Measurements from ENCODE around the gene CRB1.

Gene CRB1

GRCh38 chr1:197303463-197303862 lies 35.4 kb downstream of the CRB1 start:
- DNase-seq (ENCODE audit: low read depth in 2 of 2): no peak

GRCh38 chr1:197304638-197305200 lies 36.7 kb downstream of the CRB1 start:
- no peak for DNase-seq (ENCODE audit: low read depth in 2 of 2)

GRCh38 chr1:197305925-197306324 lies 37.9 kb downstream of the CRB1 start:
- no peak for DNase-seq (ENCODE audit: low read depth in 2 of 2)

GRCh38 chr1:197306381-197307062 lies 38.5 kb downstream of the CRB1 start:
- no peak for DNase-seq (ENCODE audit: low read depth in 2 of 2)

- no peak for DNase-seq (ENCODE audit: low read depth in 2 of 2)
Observed at GRCh38 chr1:197307136-197307535, 39.1 kb downstream of the CRB1 start.

DNA sequence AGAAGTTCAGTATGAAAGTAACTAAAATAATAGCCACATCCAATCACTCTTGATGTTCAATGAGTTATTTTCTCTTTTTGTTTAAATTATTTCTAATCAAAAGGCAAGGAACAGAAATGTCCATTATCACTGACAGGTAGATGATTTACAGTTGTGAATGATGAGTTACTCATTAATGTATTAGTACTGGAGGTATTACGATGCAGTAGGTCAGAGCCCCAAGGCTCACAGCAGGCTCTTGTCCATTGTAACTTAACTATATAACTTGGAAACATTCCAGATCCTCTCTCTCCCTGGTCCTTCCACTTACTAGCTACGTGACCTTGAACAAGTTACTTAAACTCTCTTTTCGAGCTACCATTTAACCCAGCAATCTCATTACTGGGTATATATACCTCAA lies 39.5 kb downstream of the CRB1 start:
- DNase-seq (ENCODE audit: low read depth in 2 of 2): no peak

DNA sequence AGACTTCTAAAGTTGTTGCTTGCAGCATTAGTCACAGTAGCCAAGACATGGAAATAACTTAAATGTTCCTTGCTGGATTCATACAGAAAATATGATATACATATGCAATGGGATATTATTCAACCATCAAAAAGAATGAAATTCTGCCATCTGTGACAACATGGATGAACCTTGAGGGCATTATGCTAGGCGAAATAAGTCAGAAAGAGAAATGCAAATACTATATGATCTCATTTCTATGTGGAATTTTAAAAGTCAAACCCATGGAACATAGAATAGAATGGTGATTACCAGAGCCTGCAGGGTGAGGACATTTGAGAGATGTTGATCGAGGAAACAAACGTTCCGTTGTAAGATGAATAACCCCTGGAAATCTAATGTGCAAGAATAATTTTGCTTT lies 43.0 kb downstream of the CRB1 start:
- no peak for DNase-seq (ENCODE audit: low read depth in 2 of 2)

DNA sequence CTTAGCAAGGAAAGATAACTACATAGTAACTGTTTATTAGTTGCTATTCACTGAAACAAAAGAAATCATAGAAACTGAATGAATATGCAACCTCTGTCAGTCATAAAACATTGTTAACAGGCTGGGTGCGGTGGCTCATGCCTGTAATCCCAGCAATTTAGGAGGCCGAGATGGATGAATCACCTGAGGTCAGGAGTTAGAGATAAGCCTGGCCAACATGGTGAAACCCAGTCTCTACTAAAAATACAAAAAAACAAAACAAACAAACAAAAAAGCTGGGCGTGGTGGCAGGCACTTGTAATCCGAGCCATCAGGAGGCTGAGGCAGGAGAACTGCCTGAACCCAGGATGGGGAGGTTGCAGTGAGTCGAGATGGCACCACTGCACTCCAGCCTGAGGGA lies 44.1 kb downstream of the CRB1 start:
- no peak for DNase-seq (ENCODE audit: low read depth in 2 of 2)

GRCh38 chr1:197313713-197314112 lies 45.7 kb downstream of the CRB1 start:
- no peak for DNase-seq (ENCODE audit: low read depth in 2 of 2)

GRCh38 chr1:197314682-197315081 lies 46.6 kb downstream of the CRB1 start:
- no peak for DNase-seq (ENCODE audit: low read depth in 2 of 2)

DNA sequence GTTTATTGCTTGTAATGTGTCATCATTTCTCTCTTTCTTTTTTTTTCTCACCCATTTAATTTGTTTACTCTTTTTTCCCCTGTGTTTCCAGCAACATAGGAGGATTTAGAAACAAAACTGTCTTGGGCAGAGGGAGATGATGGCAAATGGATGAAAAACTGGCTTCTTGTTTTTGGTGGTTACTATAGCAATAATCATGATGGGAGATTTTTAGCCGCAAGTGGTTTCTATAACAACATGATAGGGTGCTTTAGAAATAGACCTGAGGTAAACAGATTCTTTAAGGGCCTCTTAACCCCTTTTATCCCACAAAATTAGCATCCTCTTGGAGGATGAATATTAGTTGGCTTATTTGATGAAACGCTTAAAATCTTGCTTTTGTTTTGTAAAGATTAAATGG lies 51.6 kb downstream of the CRB1 start:
- DNase-seq (ENCODE audit: low read depth in 2 of 2): no peak

- DNase-seq (ENCODE audit: low read depth in 2 of 2): no peak
Observed at GRCh38 chr1:197320991-197321531, 53.0 kb downstream of the CRB1 start.

GRCh38 chr1:197321811-197322210 lies 53.8 kb downstream of the CRB1 start:
- no peak for DNase-seq (ENCODE audit: low read depth in 2 of 2)

- no peak for DNase-seq (ENCODE audit: low read depth in 2 of 2)
Observed at GRCh38 chr1:197327776-197328364, 59.8 kb downstream of the CRB1 start.

- no peak for DNase-seq (ENCODE audit: low read depth in 2 of 2)
Observed at GRCh38 chr1:197330213-197330612, 62.2 kb downstream of the CRB1 start.

GRCh38 chr1:197331565-197331964 lies 63.5 kb downstream of the CRB1 start:
- DNase-seq (ENCODE audit: low read depth in 2 of 2): no peak

- DNase-seq (ENCODE audit: low read depth in 2 of 2): no peak
Observed at GRCh38 chr1:197333041-197333440, 65.0 kb downstream of the CRB1 start.

DNA sequence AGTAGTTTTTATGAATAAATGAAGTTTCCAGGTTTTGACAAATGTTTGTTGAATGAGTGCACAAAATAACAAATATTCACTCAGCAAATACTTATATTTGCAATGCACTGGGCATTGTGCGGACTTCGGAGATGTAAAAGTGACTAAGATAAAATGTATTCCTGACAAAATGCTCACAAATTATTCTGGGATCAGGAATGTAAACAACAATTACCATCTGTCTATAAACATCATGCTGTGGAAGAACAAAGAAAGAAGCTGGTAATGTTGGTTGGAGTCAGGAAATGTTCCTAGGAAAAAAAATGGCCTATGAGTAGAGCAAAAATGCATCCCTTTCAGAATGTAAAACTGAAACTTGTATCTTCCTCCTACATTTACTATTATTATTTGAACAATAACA lies 68.5 kb downstream of the CRB1 start:
- DNase-seq (ENCODE audit: low read depth in 2 of 2): no peak

- DNase-seq (ENCODE audit: low read depth in 2 of 2): no peak
Observed at GRCh38 chr1:197339106-197340060, 71.3 kb downstream of the CRB1 start.

DNA sequence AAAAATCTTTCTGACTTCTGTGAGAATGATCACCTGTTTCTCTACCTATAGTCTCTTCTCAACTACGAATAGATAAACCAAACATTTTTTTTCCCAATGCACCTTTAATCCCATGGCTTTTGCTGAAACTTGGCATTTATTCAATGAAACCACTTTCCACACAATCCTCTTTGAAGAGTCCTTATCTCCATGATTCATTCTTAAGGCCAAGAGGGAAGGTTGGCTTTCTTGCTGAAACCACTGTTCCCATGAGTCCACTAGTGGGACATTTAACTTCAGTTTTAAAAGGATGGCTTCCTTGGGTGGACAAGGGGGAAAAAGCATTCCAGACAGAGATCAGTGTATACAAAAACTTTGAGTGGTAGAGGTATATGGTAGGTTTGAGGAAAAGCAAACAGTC lies 73.6 kb downstream of the CRB1 start:
- DNase-seq (ENCODE audit: low read depth in 2 of 2): no peak

GRCh38 chr1:197342044-197342565 lies 74.1 kb downstream of the CRB1 start:
- DNase-seq (ENCODE audit: low read depth in 2 of 2): no peak

- no peak for DNase-seq (ENCODE audit: low read depth in 2 of 2)
Observed at GRCh38 chr1:197342669-197343068, 74.6 kb downstream of the CRB1 start.

All from stimulated activated CD8-positive, alpha-beta memory T cell treated with anti-CD3 and anti-CD28 coated beads, Interleukin-15, amount 100 ng/mL, for 48 hours (primary cell).